ENCODE results near the gene MRPL40.

Gene MRPL40

GRCh38 chr22:19393704-19394103 is 38.6 kb upstream of the MRPL40 start:
- CTCF ChIA-PET: interaction anchor here (0.8 kb wide), 1 partner anchor 80 kb away, joined by 3 read pairs; no protein-coding TSS in a partner anchor
- peaks cover 11 to 94% of the 10 kb centered on the region in 2 experiments; a peak in 2 of 3 replicates for H3K36me3 ChIP-seq (ENCODE audit: control insufficient read depth in 2 of 2, insufficient read depth in 1 of 2, low read length in 2 of 2)
- no peak overlapping the region for H3K27ac ChIP-seq (ENCODE audit: extremely low read depth, low read depth, low read length)
- H3K4me1 ChIP-seq (ENCODE audit: control insufficient read depth, insufficient read depth, low read length): no peaks in the 10 kb centered on the region
- TF ChIP-seq ZNF184 (tag by site-specific recombination; IDR thresholded peaks at IDR 0.05): no peak
- TF ChIP-seq ZNF621 (tag by site-specific recombination; IDR thresholded peaks at IDR 0.05): no peak
- TF ChIP-seq ZFP41 (tag by site-specific recombination; IDR thresholded peaks at IDR 0.05; ENCODE audit: borderline replicate concordance): no peak
- TF ChIP-seq ZNF610 (tag by site-specific recombination; IDR thresholded peaks at IDR 0.05; ENCODE audit: borderline replicate concordance): no peak
- no peak for TF ChIP-seq PRDM10 (tag by site-specific recombination; IDR thresholded peaks at IDR 0.05)
- TF ChIP-seq ZNF473 (tag by site-specific recombination; IDR thresholded peaks at IDR 0.05): no peak
- H3K9me3 ChIP-seq (ENCODE audit: control insufficient read depth, insufficient read depth, low read depth, low read length): no peaks in the 10 kb centered on the region
- no peak overlapping the region for H3K4me3 ChIP-seq (ENCODE audit: low read depth, low read length)
- POLR2A ChIA-PET: no interaction called here

GRCh38 chr22:19394274-19395050 is 37.9 kb upstream of the MRPL40 start:
- Histone ChIP-seq H3K4me1 (ENCODE audit: control insufficient read depth, insufficient read depth, low read length) (no peaks in the 10 kb centered on the region), H3K9me3 (ENCODE audit: control insufficient read depth, insufficient read depth, low read depth, low read length) (no peaks in the 10 kb centered on the region), H3K4me3 (ENCODE audit: low read depth, low read length) (no peak overlapping the region), H3K27ac (ENCODE audit: extremely low read depth, low read depth, low read length) (no peak overlapping the region), H3K36me3 (ENCODE audit: control insufficient read depth in 2 of 2, insufficient read depth in 1 of 2, low read length in 2 of 2) (peaks cover 10 to 92% of the 10 kb centered on the region in 2 experiments; a peak in 2 of 3 replicates)
- ChIA-PET POLR2A (interaction anchor here (0.8 kb wide), 1 partner anchor 20 kb away, joined by 3 read pairs; no protein-coding TSS in a partner anchor), CTCF (interaction anchor here (0.8 to 1.1 kb wide), 2 partner anchors 26 to 80 kb away, joined by 3 read pairs; no protein-coding TSS in a partner anchor)
- TF ChIP-seq KLF7 (tag by site-specific recombination; IDR thresholded peaks at IDR 0.05; ENCODE audit: borderline replicate concordance): no peak
- TF ChIP-seq PRDM6 (tag by site-specific recombination; IDR thresholded peaks at IDR 0.05): no peak
- TF ChIP-seq ZNF701 (tag by site-specific recombination; IDR thresholded peaks at IDR 0.05): no peak
- TF ChIP-seq ZNF138 (tag by site-specific recombination; IDR thresholded peaks at IDR 0.05; ENCODE audit: borderline replicate concordance): no peak
- TF ChIP-seq PRDM10 (tag by site-specific recombination; IDR thresholded peaks at IDR 0.05): no peak
- no peak for TF ChIP-seq PATZ1 (tag by site-specific recombination; IDR thresholded peaks at IDR 0.05)
- no peak for TF ChIP-seq ZNF660 (tag by site-specific recombination; IDR thresholded peaks at IDR 0.05)
- no peak for TF ChIP-seq ZSCAN16 (tag by site-specific recombination; IDR thresholded peaks at IDR 0.05)
- TF ChIP-seq ZFP41 (tag by site-specific recombination; IDR thresholded peaks at IDR 0.05; ENCODE audit: borderline replicate concordance): no peak
- TF ChIP-seq KLF17 (tag by site-specific recombination; IDR thresholded peaks at IDR 0.05): no peak
- no peak for TF ChIP-seq ZNF596 (tag by site-specific recombination; IDR thresholded peaks at IDR 0.05)
- no peak for TF ChIP-seq GLI2 (tag by site-specific recombination; IDR thresholded peaks at IDR 0.05; ENCODE audit: borderline replicate concordance, low read depth)
